Fibroblast of lung (primary cell): ENCODE data around the gene FRK. TPM values are rescaled to one million over a fixed set of nuclear protein-coding genes. Genes with fewer than 3 reads are reported as not detected.
A peak's percentile ranks its signal among the peaks of the same experiment; 100 is the strongest.

Experiments used
- DNase-seq, 2 donors: peaks; one replicate each; pipeline versions ENCODE4 v3.0.0 to v3.0.0-alpha.2; 2010; ENCODE audit warnings: low read depth in 2 of 2
- H2AFZ ChIP-seq: 2 replicates; pipeline ENCODE4 v1.5.1; 2012; ENCODE audit warnings: low read length, control low read depth, inconsistent platforms
- H3K27ac ChIP-seq: 2 replicates; pipeline ENCODE4 v1.5.1; 2011; ENCODE audit warnings: low read length, control low read depth; ENCODE audit not compliant: insufficient read depth
- H3K27me3 ChIP-seq: 2 replicates; pipeline ENCODE4 v1.5.1; 2011; ENCODE audit warnings: mild to moderate bottlenecking, low read length; ENCODE audit not compliant: control insufficient read depth, insufficient read depth
- H3K36me3 ChIP-seq: 2 replicates; pipeline ENCODE4 v1.5.1; 2011; ENCODE audit warnings: low read length; ENCODE audit not compliant: control insufficient read depth, insufficient read depth
- H3K4me1 ChIP-seq: 2 replicates; pipeline ENCODE4 v1.5.1; 2011; ENCODE audit warnings: low read length; ENCODE audit not compliant: control insufficient read depth, insufficient read depth; ENCODE audit errors: extremely low read depth
- H3K4me2 ChIP-seq: 2 replicates; pipeline ENCODE4 v1.5.1; 2011; ENCODE audit warnings: low read length, control low read depth; ENCODE audit not compliant: insufficient read depth; ENCODE audit errors: extremely low read depth
- H3K4me3 ChIP-seq, 4 experiments: fragments of 200-600 bp in 1 of 4; sonication (generic) in 1 of 4; replicated peaks in 1 of 4; 2 replicates each; pipeline ENCODE4 v1.5.1; 2011 to 2016; ENCODE audit warnings: low read length in 4 of 4, low read depth in 3 of 4, mild to moderate bottlenecking in 3 of 4, control low read depth in 2 of 4, inconsistent platforms in 1 of 4, mixed read lengths in 1 of 4; ENCODE audit not compliant: insufficient read depth in 1 of 4; ENCODE audit errors: control extremely low read depth in 1 of 4
- H3K79me2 ChIP-seq: 2 replicates; pipeline ENCODE4 v1.5.1; 2012; ENCODE audit warnings: mild to moderate bottlenecking, low read length, inconsistent platforms; ENCODE audit not compliant: control insufficient read depth, insufficient read depth
- H3K9ac ChIP-seq: 2 replicates; pipeline ENCODE4 v1.5.1; 2011; ENCODE audit warnings: mild to moderate bottlenecking, low read length, control low read depth; ENCODE audit not compliant: insufficient read depth
- H3K9me3 ChIP-seq: 2 replicates; pipeline ENCODE4 v1.5.1; 2012; ENCODE audit warnings: low read depth, low read length; ENCODE audit not compliant: control insufficient read depth, insufficient read depth
- H4K20me1 ChIP-seq: 2 replicates; pipeline ENCODE4 v1.5.1; 2011; ENCODE audit warnings: low read length; ENCODE audit not compliant: control insufficient read depth, insufficient read depth; ENCODE audit errors: extremely low read depth
- CTCF ChIP-seq, 2 donors: IDR thresholded peaks in 1 of 2; conservative IDR thresholded peaks in 1 of 2; 1 replicate in 1 of 2; 2 replicates in 1 of 2; pipeline ENCODE4 v1.5.1; 2011 to 2012; ENCODE audit warnings: low read length in 2 of 2, control low read depth in 1 of 2, inconsistent platforms in 1 of 2, low read depth in 1 of 2, mild to moderate bottlenecking in 1 of 2
- EZH2 ChIP-seq: IDR thresholded peaks from 2 replicates; pipeline ENCODE4 v1.5.1; 2012; ENCODE audit warnings: low read length, control low read depth, mild to moderate bottlenecking; ENCODE audit errors: missing control alignments
- polyA plus RNA-seq, 2 donors: library from polyadenylated mRNA; depleted of rRNA in 1 of 2; stranded (reverse) in 1 of 2; unstranded in 1 of 2; fragments of >200 nt; gene quantifications; 2 replicates each; pipeline ENCODE4 v1.2.1, GENCODE V29; 2011 to 2012; ENCODE audit warnings: missing spikeins in 1 of 2
- total RNA-seq: library from RNA; depleted of rRNA; stranded (reverse); fragments of >200 nt; gene quantifications from 2 replicates; pipeline ENCODE4 v1.2.1, GENCODE V29; 2014

FRK gene
- total and polyA plus RNA-seq, 2 donors (not counting 1 experiment from before 2014, with no cell fraction given): 0.18 to 0.33 TPM

DNA sequence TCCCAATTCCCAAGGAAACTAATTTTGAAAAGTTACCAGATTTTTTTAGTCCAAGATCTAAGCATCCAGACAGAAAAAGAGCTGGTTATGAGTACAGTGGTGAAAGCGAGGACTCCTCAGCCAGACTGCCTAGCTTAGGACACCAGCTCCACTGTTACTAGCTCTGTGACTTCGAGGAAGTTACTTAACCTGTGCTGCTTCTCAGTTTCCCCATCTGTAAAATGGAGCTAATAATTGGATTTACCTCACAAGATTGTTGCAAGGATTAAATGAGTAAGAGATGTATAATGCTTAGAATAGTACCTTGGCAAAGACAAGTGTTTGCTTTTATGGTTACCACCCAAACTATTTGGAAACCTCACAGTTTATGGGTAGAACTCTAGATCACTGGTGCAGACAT is 41.1 kb upstream of the FRK start:
- Histone ChIP-seq H3K4me1 (peaks cover 2% of the 10 kb centered on the region), H3K27me3 (no peaks in the 10 kb centered on the region), H3K27ac (no peak overlapping the region), H3K4me2 (peak overlapping the region; percentile 95), H3K9me3 (no peaks in the 10 kb centered on the region), H3K36me3 (no peaks in the 10 kb centered on the region), H3K4me3 (peak overlapping the region; percentile 78 to 84 (median 80)), H3K79me2 (no peaks in the 10 kb centered on the region), H2AFZ (peak overlapping the region; percentile 96), H3K9ac (no peak overlapping the region), H4K20me1 (no peaks in the 10 kb centered on the region)
- DNase-seq: no peak
- no peak for TF ChIP-seq CTCF (conservative IDR thresholded peaks at IDR 0.05 in 1 of 2, IDR thresholded peaks at IDR 0.05 in 1 of 2; ENCODE audit: low read depth in 1 of 2, low read length in 2 of 2)
- no peak for TF ChIP-seq EZH2

DNA sequence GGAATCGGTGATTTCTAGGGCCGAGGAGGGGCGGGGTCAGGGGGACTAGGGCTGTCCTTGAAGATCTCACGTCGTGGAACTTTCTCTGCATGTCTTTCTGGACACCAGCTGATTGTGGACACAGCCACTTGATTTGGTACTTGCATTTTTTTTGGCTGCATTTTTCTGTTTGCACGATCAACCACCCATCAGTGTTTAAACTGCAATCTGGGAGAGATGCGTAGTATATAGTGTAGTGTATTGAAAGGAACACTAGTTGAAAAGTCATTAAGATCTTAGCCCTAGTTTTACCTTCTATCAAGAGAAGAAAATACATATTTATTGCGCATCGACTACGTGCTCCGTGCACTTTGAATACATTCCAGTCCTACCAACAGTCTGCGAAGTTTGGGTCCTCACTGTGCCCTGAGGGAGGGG is 40.6 kb upstream of the FRK start:
- H3K27ac ChIP-seq: peak overlapping the region; percentile 73
- H3K4me2 ChIP-seq: peak overlapping the region; percentile 95
- peaks cover 2% of the 10 kb centered on the region for H3K4me1 ChIP-seq
- no peaks in the 10 kb centered on the region for H4K20me1 ChIP-seq
- peak overlapping the region; percentile 66 for H3K9ac ChIP-seq
- DNase-seq: no peak
- no peak for TF ChIP-seq EZH2
- TF ChIP-seq CTCF (conservative IDR thresholded peaks at IDR 0.05 in 1 of 2, IDR thresholded peaks at IDR 0.05 in 1 of 2; ENCODE audit: low read depth in 1 of 2, low read length in 2 of 2): no peak
- H2AFZ ChIP-seq: peak overlapping the region; percentile 96
- no peaks in the 10 kb centered on the region for H3K27me3 ChIP-seq
- H3K36me3 ChIP-seq: no peaks in the 10 kb centered on the region
- H3K4me3 ChIP-seq: peak overlapping the region; percentile 78 to 84 (median 80)
- no peaks in the 10 kb centered on the region for H3K79me2 ChIP-seq
- no peaks in the 10 kb centered on the region for H3K9me3 ChIP-seq

- no peak for TF ChIP-seq EZH2
- peak; percentile 27 to 29 for TF ChIP-seq CTCF (conservative IDR thresholded peaks at IDR 0.05 in 1 of 2, IDR thresholded peaks at IDR 0.05 in 1 of 2; ENCODE audit: low read depth in 1 of 2, low read length in 2 of 2)
- peak within 1 kb of the TSS; percentile 73 for H3K27ac ChIP-seq
Measured at GRCh38 chr6:116100419-116101301, 40.0 kb upstream of the FRK start, which contains the start of gene NT5DC1. Gene NT5DC1, plus strand, starts transcription at chr6:116100853. Its CDS starts 78 bp downstream, at chr6:116100931.

More at GRCh38 chr6:116100419-116101301, 40.0 kb upstream of the FRK start, which contains the start of gene NT5DC1:
- peak within 1 kb of the TSS; percentile 66 for H3K9ac ChIP-seq
- peak within 1 kb of the TSS; percentile 96 for H2AFZ ChIP-seq
- no peaks in the 10 kb centered on the region for H3K36me3 ChIP-seq
- H3K4me2 ChIP-seq: peak within 1 kb of the TSS; percentile 95
- H3K27me3 ChIP-seq: no peaks in the 10 kb centered on the region
- H4K20me1 ChIP-seq: no peaks in the 10 kb centered on the region
- H3K4me1 ChIP-seq: peaks cover 2% of the 10 kb centered on the region
- H3K79me2 ChIP-seq: no peaks in the 10 kb centered on the region
- H3K9me3 ChIP-seq: no peaks in the 10 kb centered on the region
- H3K4me3 ChIP-seq: peak within 1 kb of the TSS; percentile 78 to 84 (median 80)
- peak; percentile 67 to 71 for DNase-seq
